Astrocyte (in vitro differentiated cells and primary cell): ENCODE results near the gene KIRREL3. TPM values are rescaled to one million over a fixed set of nuclear protein-coding genes. Genes with fewer than 3 reads are reported as not detected.
A peak's percentile ranks its signal among the peaks of the same experiment; 100 is the strongest.

Experiments used
- DNase-seq: peaks from one replicate; pipeline ENCODE4 v3.0.0-alpha.2; 2010; ENCODE audit warnings: low read depth
- FAIRE-seq: peaks from 2 replicates; lab custom pipeline; 2011; peaks lifted over from hg19 to GRCh38; lab: Jason Lieb, UNC
- H2AFZ ChIP-seq: 2 replicates; pipeline ENCODE4 v1.6.0; 2012; ENCODE audit warnings: low read depth, low read length, inconsistent platforms
- H3K27ac ChIP-seq: 2 replicates; pipeline ENCODE4 v1.5.1; 2011; ENCODE audit warnings: low read depth, low read length, inconsistent platforms
- H3K27me3 ChIP-seq: 2 replicates; pipeline ENCODE4 v1.6.0; 2011; ENCODE audit warnings: low read length, inconsistent platforms; ENCODE audit not compliant: insufficient read depth
- H3K36me3 ChIP-seq: 2 replicates; pipeline ENCODE4 v1.5.1; 2011; ENCODE audit warnings: low read length, inconsistent platforms; ENCODE audit not compliant: insufficient read depth
- H3K4me1 ChIP-seq: 2 replicates; pipeline ENCODE4 v1.5.1; 2011; ENCODE audit warnings: low read length, inconsistent platforms; ENCODE audit not compliant: insufficient read depth
- H3K4me2 ChIP-seq: 2 replicates; pipeline ENCODE4 v1.6.0; 2012; ENCODE audit warnings: low read length, inconsistent platforms
- H3K4me3 ChIP-seq: 2 replicates; pipeline ENCODE4 v1.5.1; 2011; ENCODE audit warnings: low read depth, mild to moderate bottlenecking, low read length, inconsistent platforms; ENCODE audit not compliant: insufficient read depth
- H3K79me2 ChIP-seq: 2 replicates; pipeline ENCODE4 v1.6.0; 2012; ENCODE audit warnings: mild to moderate bottlenecking, low read length, inconsistent platforms; ENCODE audit not compliant: insufficient read depth
- H3K9ac ChIP-seq: 2 replicates; pipeline ENCODE4 v1.6.0; 2012; ENCODE audit warnings: mild to moderate bottlenecking, low read length, inconsistent platforms
- H3K9me3 ChIP-seq: 2 replicates; pipeline ENCODE4 v1.5.1; 2012; ENCODE audit warnings: low read depth, mild to moderate bottlenecking, low read length, inconsistent platforms; ENCODE audit not compliant: insufficient read depth
- H4K20me1 ChIP-seq: 2 replicates; pipeline ENCODE4 v1.6.0; 2012; ENCODE audit warnings: low read length, inconsistent platforms; ENCODE audit not compliant: insufficient read depth
- H3K27ac Mint-ChIP-seq: one replicate; pipeline ENCODE4 v1.8.0; 2021; ENCODE audit warnings: mild to moderate bottlenecking, mixed read lengths; ENCODE audit not compliant: unreplicated experiment
- H3K27me3 Mint-ChIP-seq: one replicate; pipeline ENCODE4 v1.8.0; 2021; ENCODE audit warnings: low read depth, mixed read lengths; ENCODE audit not compliant: unreplicated experiment
- H3K36me3 Mint-ChIP-seq: one replicate; pipeline ENCODE4 v1.8.0; 2021; ENCODE audit warnings: low read depth, mixed read lengths; ENCODE audit not compliant: unreplicated experiment
- H3K4me1 Mint-ChIP-seq: one replicate; pipeline ENCODE4 v1.8.0; 2021; ENCODE audit warnings: low read depth, mixed read lengths; ENCODE audit not compliant: unreplicated experiment
- H3K4me3 Mint-ChIP-seq: one replicate; pipeline ENCODE4 v1.8.0; 2021; ENCODE audit warnings: mild to moderate bottlenecking, moderate library complexity, mixed read lengths; ENCODE audit not compliant: unreplicated experiment
- H3K9me3 Mint-ChIP-seq: one replicate; pipeline ENCODE4 v1.8.0; 2021; ENCODE audit warnings: mild to moderate bottlenecking, mixed read lengths; ENCODE audit not compliant: unreplicated experiment
- EZH2 ChIP-seq: IDR thresholded peaks from 2 replicates; pipeline ENCODE4 v1.6.1; 2012; ENCODE audit warnings: mild to moderate bottlenecking, low read length, inconsistent platforms; ENCODE audit not compliant: insufficient read depth
- total RNA-seq: library from RNA; stranded (reverse); gene quantifications from 2 replicates; pipeline ENCODE4 v1.2.1, GENCODE V29; 2021
- TF ChIP-seq, protein P1 (sequence below): IDR thresholded peaks from 2 replicates; pipeline ENCODE4 v1.5.1; 2011; ENCODE audit warnings: low read depth, mild to moderate bottlenecking, inconsistent platforms, low read length, moderate library complexity; ENCODE audit not compliant: insufficient read depth

Gene KIRREL3
- total RNA-seq, 1 donor from 2014 or later = 0.91 TPM

DNA sequence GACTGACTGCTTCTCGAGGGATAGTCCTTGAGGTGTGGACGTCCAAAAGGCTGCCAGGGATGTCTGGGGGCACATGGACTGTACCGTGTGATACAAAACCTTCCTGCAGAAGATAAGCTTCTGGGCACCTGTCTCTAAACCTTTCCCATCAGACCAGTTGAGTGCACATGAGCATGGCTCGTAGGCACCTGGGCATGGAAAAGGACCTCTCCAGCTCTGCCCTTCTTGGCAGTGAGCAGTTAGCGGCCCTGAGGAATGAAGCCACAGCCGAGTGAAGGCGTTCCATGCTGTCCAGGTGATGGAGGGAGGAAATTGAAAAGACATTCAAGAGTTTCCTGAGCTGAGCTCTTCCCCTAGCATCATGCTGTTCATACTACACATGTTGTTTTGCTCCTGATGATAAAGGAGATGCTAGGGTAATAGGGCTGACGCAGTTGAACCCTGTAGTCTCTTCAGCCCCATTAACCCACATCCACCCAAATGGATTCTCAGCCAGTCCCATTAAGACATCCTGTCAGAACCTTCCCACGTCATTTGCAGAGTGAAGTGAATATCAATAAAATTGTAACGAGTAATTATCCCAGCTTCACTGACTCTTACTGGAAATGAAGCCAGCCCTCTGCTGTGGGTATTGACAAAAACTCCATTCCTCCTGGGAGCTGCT lies 138.6 kb downstream of the KIRREL3 start:
- H3K27me3 Mint-ChIP-seq = peaks cover 35% of the 10 kb centered on the region
- Histone ChIP-seq H3K79me2 (no peaks in the 10 kb centered on the region), H3K9me3 (no peaks in the 10 kb centered on the region), H3K4me2 (no peak overlapping the region), H3K4me3 (no peak overlapping the region), H4K20me1 (no peaks in the 10 kb centered on the region), H3K27ac (no peak overlapping the region), H2AFZ (no peak overlapping the region), H3K27me3 (no peaks in the 10 kb centered on the region), H3K36me3 (no peaks in the 10 kb centered on the region), H3K9ac (no peak overlapping the region), H3K4me1 (peaks cover 6% of the 10 kb centered on the region)
- no peaks in the 10 kb centered on the region for H3K9me3 Mint-ChIP-seq
- DNase-seq = no peak
- no peak for FAIRE-seq
- no peaks in the 10 kb centered on the region for H3K36me3 Mint-ChIP-seq
- H3K4me3 Mint-ChIP-seq = no peak overlapping the region
- H3K27ac Mint-ChIP-seq = no peak overlapping the region
- no peak for TF ChIP-seq EZH2
- TF ChIP-seq, protein P1, sequence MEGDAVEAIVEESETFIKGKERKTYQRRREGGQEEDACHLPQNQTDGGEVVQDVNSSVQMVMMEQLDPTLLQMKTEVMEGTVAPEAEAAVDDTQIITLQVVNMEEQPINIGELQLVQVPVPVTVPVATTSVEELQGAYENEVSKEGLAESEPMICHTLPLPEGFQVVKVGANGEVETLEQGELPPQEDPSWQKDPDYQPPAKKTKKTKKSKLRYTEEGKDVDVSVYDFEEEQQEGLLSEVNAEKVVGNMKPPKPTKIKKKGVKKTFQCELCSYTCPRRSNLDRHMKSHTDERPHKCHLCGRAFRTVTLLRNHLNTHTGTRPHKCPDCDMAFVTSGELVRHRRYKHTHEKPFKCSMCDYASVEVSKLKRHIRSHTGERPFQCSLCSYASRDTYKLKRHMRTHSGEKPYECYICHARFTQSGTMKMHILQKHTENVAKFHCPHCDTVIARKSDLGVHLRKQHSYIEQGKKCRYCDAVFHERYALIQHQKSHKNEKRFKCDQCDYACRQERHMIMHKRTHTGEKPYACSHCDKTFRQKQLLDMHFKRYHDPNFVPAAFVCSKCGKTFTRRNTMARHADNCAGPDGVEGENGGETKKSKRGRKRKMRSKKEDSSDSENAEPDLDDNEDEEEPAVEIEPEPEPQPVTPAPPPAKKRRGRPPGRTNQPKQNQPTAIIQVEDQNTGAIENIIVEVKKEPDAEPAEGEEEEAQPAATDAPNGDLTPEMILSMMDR = no peak
- H3K4me1 Mint-ChIP-seq = peaks cover 2% of the 10 kb centered on the region

DNA sequence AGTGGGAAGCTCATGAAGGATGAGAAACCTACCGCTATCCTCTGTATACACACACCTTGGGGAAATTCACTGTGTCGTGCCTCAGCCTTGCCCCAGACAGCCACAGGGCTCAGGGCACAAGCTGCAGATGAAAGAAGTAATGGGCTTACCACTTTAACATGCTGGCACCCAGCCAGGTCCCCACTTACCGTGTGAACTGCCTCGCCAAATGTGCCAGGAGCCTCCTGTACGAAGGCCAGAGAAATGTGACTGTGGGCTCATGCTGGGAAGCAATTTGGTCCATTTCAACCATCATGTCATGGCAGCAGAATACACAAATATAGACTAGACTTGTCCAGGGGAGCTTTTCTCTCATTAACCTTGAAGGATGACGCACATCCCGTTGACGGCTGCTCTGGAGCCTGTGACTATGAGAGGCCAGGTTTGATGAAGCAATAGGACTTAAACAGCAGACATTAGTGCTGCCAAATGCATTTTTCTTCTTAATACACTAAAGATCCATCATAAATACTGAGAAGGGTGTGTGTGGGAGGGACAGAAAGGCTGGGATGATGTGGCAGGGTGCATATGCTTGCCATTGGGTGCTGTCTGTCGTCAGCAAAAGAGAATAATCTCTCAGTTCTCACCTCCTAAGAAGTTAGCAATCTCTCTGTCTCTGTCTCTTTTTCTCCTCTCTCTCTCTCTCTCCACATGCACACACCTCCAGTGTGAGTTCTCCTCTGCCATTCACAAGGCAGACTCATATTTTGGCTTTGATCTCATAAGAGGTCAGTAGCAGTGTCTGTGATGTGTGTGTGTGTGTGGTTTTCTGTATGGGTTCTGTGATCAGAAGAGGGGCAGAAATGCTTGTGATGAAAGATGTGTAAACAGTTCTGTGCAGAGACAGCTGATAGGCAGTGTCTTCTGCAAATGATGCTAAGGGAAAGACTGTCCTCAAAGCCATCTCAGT lies 142.4 kb downstream of the KIRREL3 start:
- TF ChIP-seq EZH2 = no peak
- TF ChIP-seq, protein P1 = no peak
- peak overlapping the region; percentile 27 for H3K4me2 ChIP-seq
- Mint-ChIP-seq H3K4me1 (peaks cover 4% of the 10 kb centered on the region), H3K27ac (no peak overlapping the region), H3K27me3 (peaks cover 24% of the 10 kb centered on the region), H3K36me3 (no peaks in the 10 kb centered on the region), H3K4me3 (no peak overlapping the region), H3K9me3 (no peaks in the 10 kb centered on the region)
- DNase-seq (peak; percentile 90), FAIRE-seq (no peak)
- no peaks in the 10 kb centered on the region for H3K79me2 ChIP-seq
- no peak overlapping the region for H3K4me3 ChIP-seq
- H3K9me3 ChIP-seq = no peaks in the 10 kb centered on the region
- peaks cover 6% of the 10 kb centered on the region for H3K4me1 ChIP-seq
- peak overlapping the region; percentile 57 for H3K9ac ChIP-seq
- peak overlapping the region; percentile 54 for H3K27ac ChIP-seq
- H2AFZ ChIP-seq = no peak overlapping the region
- no peaks in the 10 kb centered on the region for H3K27me3 ChIP-seq
- no peaks in the 10 kb centered on the region for H4K20me1 ChIP-seq
- H3K36me3 ChIP-seq = no peaks in the 10 kb centered on the region
